Measurements from ENCODE around the gene RALGPS1. TPM values are rescaled to one million over a fixed set of nuclear protein-coding genes. Genes with fewer than 3 reads are reported as not detected.

RALGPS1 gene
- total RNA-seq, 1 experiment from 2014 or later: 18.6 TPM

GRCh38 chr9:126942399-126942798 is 27.8 kb downstream of the RALGPS1 start:
- no peak overlapping the region for H3K23ac ChIP-seq (ENCODE audit: insufficient read length, low read depth, low read length)
- no peak overlapping the region for H3K18ac ChIP-seq (ENCODE audit: insufficient read length, low read depth, low read length)
- Mint-ChIP-seq H3K4me3 (no peak overlapping the region), H3K36me3 (ENCODE audit: insufficient read depth in 1 of 3, low read depth in 3 of 3) (no peaks in the 10 kb centered on the region; a peak in 2 of 7 replicates), H3K27me3 (ENCODE audit: low read depth) (no peaks in the 10 kb centered on the region), H3K4me1 (peaks cover 14 to 22% of the 10 kb centered on the region in 2 experiments), H3K9me3 (no peaks in the 10 kb centered on the region), H3K27ac (no peak overlapping the region)
- DNase-seq: no peak
- no peak overlapping the region for H4K91ac ChIP-seq (ENCODE audit: insufficient read length, low read depth, low read length)
- no peaks in the 10 kb centered on the region for H3K79me1 ChIP-seq (ENCODE audit: insufficient read depth, low read depth, low read length, poor library complexity, severe bottlenecking)
- H3K23me2 ChIP-seq (ENCODE audit: insufficient read length, low read depth, low read length, poor library complexity, severe bottlenecking): no peaks in the 10 kb centered on the region
- H2BK20ac ChIP-seq (ENCODE audit: low read depth, low read length, poor library complexity, severe bottlenecking): no peak overlapping the region
- no peak overlapping the region for H2BK5ac ChIP-seq (ENCODE audit: insufficient read length, low read length)
- no peaks in the 10 kb centered on the region for H3K9me3 ChIP-seq (ENCODE audit: control insufficient read depth, low read depth, low read length)
- no peaks in the 10 kb centered on the region for H4K20me1 ChIP-seq (ENCODE audit: control insufficient read depth, insufficient read depth, insufficient read length)
- H2AFZ ChIP-seq (ENCODE audit: low read length): no peak overlapping the region
- H3K27me3 ChIP-seq (ENCODE audit: insufficient read depth, low read length): no peaks in the 10 kb centered on the region
- H3K4ac ChIP-seq (ENCODE audit: low read depth, low read length): no peak overlapping the region
- H3K56ac ChIP-seq (ENCODE audit: insufficient read length, low read depth, low read length): no peak overlapping the region
- H2AK5ac ChIP-seq (ENCODE audit: insufficient read length, low read length): no peak overlapping the region
- H3T11ph ChIP-seq (ENCODE audit: low read length): no peak overlapping the region
- no peak overlapping the region for H4K5ac ChIP-seq (ENCODE audit: insufficient read length, low read depth, low read length)
- H4K8ac ChIP-seq (replicated peaks; ENCODE audit: insufficient read length, low read depth, low read length): no peak overlapping the region
- H3K27ac ChIP-seq (ENCODE audit: insufficient read length, low read depth, low read length): no peak overlapping the region
- H3K4me2 ChIP-seq (ENCODE audit: insufficient read depth, insufficient read length, low read length): no peak overlapping the region
- TF ChIP-seq CTCF (conservative IDR thresholded peaks at IDR 0.05): no peak
- no peak overlapping the region for H2BK120ac ChIP-seq (ENCODE audit: low read depth, low read length, poor library complexity, severe bottlenecking)
- H3K9ac ChIP-seq (ENCODE audit: extremely low read depth, insufficient read length, low read length): no peak overlapping the region
- H2BK15ac ChIP-seq (ENCODE audit: low read depth, low read length): no peak overlapping the region
- H3K14ac ChIP-seq (ENCODE audit: insufficient read depth, low read length): no peak overlapping the region
- peaks cover 6% of the 10 kb centered on the region; the same call in 1 of the 2 replicates for H3K4me1 ChIP-seq (ENCODE audit: insufficient read depth, low read length)
- H2BK12ac ChIP-seq (ENCODE audit: insufficient read length, low read depth, low read length): no peak overlapping the region
- no peaks in the 10 kb centered on the region for H3K79me2 ChIP-seq (ENCODE audit: insufficient read depth, low read length)

All from H9 (cell line).